T-helper 9 cell (primary cell): ENCODE data around the gene MORN5.

Experiments used
- DNase-seq: peaks from one replicate; pipeline ENCODE4 v3.0.0-alpha.2; 2020

The MORN5 gene

GRCh38 chr9:122217640-122218039, 57.9 kb downstream of the MORN5 start:
- DNase-seq, result no peak

DNA sequence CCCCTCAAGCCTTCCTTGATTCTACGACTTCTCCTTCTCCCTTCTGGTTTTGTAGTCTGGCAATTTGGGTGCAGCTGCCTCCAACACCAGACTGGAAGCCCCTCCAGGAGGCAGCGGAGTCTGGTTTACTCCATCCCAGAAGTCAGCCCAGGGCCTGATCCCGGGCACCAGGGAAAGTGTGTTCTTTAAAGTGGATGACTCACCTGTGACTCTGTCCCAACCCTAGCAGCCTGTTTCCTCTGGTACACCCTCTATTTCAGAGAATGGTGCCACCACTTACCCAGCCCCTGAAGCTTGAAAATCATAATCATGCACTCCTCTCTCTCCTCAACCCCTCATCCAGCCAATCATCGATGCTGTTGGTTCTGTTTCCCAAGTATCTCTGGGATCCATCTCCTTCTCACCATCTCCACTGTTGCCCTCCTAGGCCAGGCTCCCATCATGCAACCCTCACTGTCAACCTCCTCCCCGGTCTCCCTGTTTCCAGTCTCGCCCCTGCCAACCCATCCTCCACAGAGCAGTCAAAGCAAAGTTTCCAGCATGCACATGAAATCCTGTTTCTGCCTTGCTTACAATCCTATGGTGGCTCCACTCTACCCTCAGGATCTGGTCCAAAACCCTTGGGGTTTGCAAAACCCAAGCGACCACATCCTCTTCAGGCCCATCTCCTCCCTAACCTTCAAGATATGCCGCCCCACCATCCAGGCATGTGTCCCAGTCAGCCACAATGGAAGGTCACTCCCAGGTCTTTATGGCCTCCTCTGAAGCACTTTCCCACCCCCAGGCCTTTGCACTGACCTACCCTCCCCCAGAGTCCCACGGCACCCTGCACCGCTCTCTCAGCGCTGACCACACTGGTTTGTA, 58.6 kb downstream of the MORN5 start:
- no peak for DNase-seq

- no peak for DNase-seq
Measured at GRCh38 chr9:122218935-122219855, 59.5 kb downstream of the MORN5 start.

GRCh38 chr9:122219856-122220672, 60.4 kb downstream of the MORN5 start:
- no peak for DNase-seq

- DNase-seq, result no peak
Measured at GRCh38 chr9:122220673-122221182, 61.0 kb downstream of the MORN5 start.

- no peak for DNase-seq
Measured at GRCh38 chr9:122221183-122221811, 61.6 kb downstream of the MORN5 start.

- no peak for DNase-seq
Measured at GRCh38 chr9:122222791-122223190, 63.1 kb downstream of the MORN5 start.

- DNase-seq, result no peak
Measured at GRCh38 chr9:122223435-122223834, 63.7 kb downstream of the MORN5 start.

DNA sequence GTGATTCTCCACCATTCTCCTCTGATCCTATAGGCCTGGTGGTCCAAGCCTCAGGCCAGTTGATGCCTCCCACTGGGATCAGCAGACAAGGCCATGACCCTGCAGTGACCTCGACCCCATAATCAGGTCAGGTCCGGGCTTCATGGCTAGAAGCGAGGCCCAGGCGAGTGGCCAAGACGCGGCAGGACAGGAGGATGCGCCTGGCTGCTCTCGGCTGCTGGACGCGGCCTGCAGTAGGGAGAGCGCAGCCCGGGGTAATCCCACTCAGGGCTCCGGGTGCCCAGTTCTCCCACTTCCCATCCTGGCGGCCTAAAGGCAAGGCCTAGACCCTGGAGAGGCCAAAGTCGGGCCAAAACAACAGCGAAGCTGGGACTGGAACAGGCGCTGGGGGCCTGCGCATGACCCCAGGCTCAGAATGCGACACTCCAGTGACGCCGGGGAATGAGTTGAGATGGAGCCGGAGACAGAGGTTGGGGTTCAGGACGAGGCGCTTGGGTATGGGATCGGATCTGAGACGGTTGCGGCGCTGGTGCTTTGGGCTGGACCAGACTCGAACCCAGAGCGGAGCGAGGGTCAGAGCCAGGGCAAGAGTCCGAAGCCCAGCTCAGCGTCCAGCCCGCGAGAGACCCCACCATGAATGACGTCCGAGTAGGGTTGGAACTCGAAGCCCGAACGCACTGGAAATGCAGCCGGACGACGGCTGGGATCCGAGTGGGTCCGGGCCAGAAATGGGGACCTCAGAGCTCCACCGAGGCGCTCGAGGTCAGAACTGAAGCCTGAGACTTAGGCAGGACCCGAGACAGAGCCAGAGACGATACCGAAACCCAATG, 65.8 kb downstream of the MORN5 start:
- DNase-seq, result no peak

GRCh38 chr9:122226142-122226757, 66.5 kb downstream of the MORN5 start:
- DNase-seq, result no peak

- DNase-seq, result no peak
Measured at GRCh38 chr9:122226758-122227574, 67.3 kb downstream of the MORN5 start.

GRCh38 chr9:122227575-122227900, 67.8 kb downstream of the MORN5 start:
- no peak for DNase-seq

DNA sequence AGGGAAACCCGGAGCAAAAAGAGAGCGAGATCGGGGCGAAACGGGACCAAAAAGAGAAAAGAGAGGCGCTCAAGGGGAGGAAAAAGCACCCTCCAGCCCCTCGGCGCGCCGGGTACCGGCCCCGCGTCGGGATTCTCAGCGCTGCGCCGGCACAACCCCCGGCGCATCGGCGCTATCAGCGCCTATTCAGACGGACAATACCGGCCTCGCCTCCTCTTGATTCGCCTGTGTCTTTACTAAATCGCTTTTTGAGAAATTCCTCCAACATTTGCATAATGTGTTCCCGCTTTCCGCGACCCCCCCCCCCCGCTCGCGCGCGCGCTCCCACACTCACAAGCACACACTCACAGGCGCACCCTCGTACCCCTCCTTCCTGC, 68.5 kb downstream of the MORN5 start:
- DNase-seq, result no peak

GRCh38 chr9:122228568-122229484, 69.1 kb downstream of the MORN5 start, which contains the start of gene LHX6:
Gene LHX6 (minus strand): TSS chr9:122228957. CDS start chr9:122228740, 217 bp downstream.
- DNase-seq, result no peak

DNA sequence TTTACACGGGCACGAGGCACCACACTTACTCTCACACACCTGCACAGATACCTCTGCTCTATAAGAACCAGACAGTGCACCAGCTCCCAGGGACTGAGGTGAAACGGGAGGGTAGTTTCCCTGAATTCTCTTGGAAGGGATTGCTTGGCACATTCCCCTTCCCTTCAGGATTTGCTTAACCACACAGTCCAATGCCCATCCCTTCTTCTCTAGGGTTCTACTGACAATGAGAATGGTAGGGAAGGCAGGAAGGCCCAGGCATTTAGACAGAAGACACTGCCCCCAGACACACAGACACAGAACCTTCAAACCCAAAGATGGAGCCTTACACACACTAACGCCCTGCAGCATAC, 69.8 kb downstream of the MORN5 start:
- no peak for DNase-seq

DNA sequence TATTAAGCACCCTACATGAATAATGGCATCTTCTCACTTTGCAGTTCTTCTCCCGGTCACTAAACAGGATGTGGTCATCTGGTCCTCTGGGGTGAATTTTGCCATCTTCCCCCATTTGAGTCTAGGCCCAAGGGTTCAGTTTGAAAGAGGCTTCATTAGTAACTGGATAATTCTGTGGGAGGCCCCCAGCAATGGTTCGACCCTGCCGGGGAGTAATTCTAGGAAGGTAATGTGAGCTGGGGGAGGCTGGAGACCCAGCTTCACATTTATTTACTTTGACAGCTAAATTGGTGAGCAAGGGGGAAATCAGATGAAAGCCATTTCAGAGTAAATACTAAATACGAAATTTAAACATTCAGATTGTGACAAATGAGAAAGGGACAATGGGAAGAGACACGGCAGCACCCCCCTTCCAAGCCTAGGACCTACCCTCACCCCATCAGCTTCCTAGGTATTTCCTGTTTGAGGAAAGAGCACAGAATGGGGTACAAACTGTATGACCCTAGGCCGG, 73.1 kb downstream of the MORN5 start:
- no peak for DNase-seq

DNA sequence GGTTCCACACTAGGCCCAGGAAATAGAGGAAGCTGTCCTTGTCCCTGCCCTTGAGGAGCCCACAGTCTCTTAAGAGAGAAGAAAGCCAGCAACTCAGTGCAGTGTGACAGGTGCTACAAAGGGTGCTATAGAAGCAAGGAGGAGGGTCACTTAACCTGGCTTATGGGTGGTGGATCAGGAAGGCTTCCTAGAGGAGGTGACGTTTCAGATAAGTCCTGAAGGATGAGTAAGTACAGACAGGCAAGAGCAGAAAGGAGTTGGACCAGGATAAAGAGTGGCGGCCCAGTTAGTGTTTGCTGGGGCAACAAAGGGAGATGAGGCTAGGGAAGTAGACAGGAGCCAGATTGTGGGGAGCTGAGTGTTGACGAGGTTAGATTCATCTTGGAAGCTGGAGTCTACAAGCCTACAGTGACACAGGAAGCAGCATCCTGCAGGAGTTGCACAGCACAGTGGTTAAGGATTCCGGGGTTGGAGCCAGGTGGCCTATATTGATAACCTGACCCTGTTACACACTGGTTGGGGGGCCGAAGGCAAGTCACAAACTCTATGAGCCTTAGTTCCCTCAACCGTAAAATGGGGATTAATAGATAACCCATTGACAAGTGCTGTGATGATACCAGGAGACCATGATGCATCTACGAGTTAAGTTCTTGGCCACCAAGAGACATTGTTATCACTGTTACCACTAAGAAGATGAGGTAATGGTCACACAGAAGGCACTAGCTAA, 74.5 kb downstream of the MORN5 start:
- no peak for DNase-seq

DNA sequence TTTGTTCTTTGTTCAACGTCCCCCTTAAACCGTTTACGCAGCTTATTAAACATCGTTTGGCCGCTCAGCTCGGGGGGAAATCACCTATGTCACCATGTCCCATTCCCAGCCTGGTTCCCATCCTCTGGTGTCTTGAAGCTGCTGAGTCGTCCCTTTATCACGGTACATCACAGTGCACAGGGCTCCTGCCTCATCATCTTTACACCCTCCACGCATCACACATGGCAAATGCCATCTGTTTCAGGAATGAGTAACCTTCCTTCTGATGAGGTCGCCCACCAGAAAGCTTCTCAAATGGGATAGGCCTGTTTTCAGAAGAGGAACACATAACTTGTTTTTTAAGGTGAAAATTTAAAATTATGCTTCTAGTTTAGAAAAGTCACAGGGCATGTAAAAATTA, 77.0 kb downstream of the MORN5 start:
- DNase-seq, result no peak
